Measurements from ENCODE around the gene RBCK1. TPM values are rescaled to one million over a fixed set of nuclear protein-coding genes. Genes with fewer than 3 reads are reported as not detected.

RBCK1 gene
- total and polyA plus RNA-seq, 9 donors: 53.5 to 86.9 (median 76.6) TPM

- intact Hi-C loops (cut with DNase I): no loop called here
- H3K9me3 ChIP-seq: no peaks in the 10 kb centered on the region
- H3K27ac ChIP-seq: no peak overlapping the region
- H3K36me3 ChIP-seq: no peaks in the 10 kb centered on the region
- no peak overlapping the region for H3K4me3 ChIP-seq
- TF ChIP-seq POLR2A (IDR thresholded peaks at IDR 0.05) (no peak), CTCF (IDR thresholded peaks at IDR 0.05) (no peak), EP300 (IDR thresholded peaks at IDR 0.05) (no peak)
- DNase-seq: no peak
- WGBS, 3 donors: 76 to 81% (median 80%) methylated on average over 7 to 8 of the region's 8 CpGs
- H3K4me1 ChIP-seq (ENCODE audit: insufficient read depth): peaks cover 10% of the 10 kb centered on the region
- no peaks in the 10 kb centered on the region for H3K27me3 ChIP-seq
These were observed 10.8 kb downstream of the RBCK1 start for GRCh38 chr20:418858-419365.

- H3K27ac ChIP-seq: no peak overlapping the region
- intact Hi-C loops (cut with DNase I): no loop called here
- no peak for DNase-seq
- no peak overlapping the region for H3K4me3 ChIP-seq
- no peaks in the 10 kb centered on the region for H3K9me3 ChIP-seq
- no peaks in the 10 kb centered on the region for H3K27me3 ChIP-seq
- 86 to 89% (median 87%) methylated on average over 32 of the region's 32 CpGs for WGBS, 3 donors
- peaks cover 10% of the 10 kb centered on the region for H3K4me1 ChIP-seq (ENCODE audit: insufficient read depth)
- TF ChIP-seq POLR2A (IDR thresholded peaks at IDR 0.05) (no peak), CTCF (IDR thresholded peaks at IDR 0.05) (no peak), EP300 (IDR thresholded peaks at IDR 0.05) (no peak)
- no peaks in the 10 kb centered on the region for H3K36me3 ChIP-seq
These were observed 11.6 kb downstream of the RBCK1 start for GRCh38 chr20:419556-420165.

- WGBS, 3 donors: 89 to 91% (median 89%) methylated on average over 20 of the region's 20 CpGs
- DNase-seq: no peak
- Histone ChIP-seq H3K4me3 (no peak overlapping the region), H3K36me3 (no peaks in the 10 kb centered on the region), H3K27me3 (no peaks in the 10 kb centered on the region), H3K4me1 (ENCODE audit: insufficient read depth) (peaks cover 10% of the 10 kb centered on the region), H3K9me3 (no peaks in the 10 kb centered on the region), H3K27ac (no peak overlapping the region)
- intact Hi-C loops (cut with DNase I): no loop called here
- TF ChIP-seq CTCF (IDR thresholded peaks at IDR 0.05) (no peak), EP300 (IDR thresholded peaks at IDR 0.05) (no peak), POLR2A (IDR thresholded peaks at IDR 0.05) (no peak)
These were observed 12.1 kb downstream of the RBCK1 start for GRCh38 chr20:420166-420620.

- intact Hi-C loops (cut with DNase I): no loop called here
- 88 to 94% (median 88%) methylated on average over 39 to 49 of the region's 49 CpGs for WGBS, 3 donors
- no peaks in the 10 kb centered on the region for H3K27me3 ChIP-seq
These were observed 12.8 kb downstream of the RBCK1 start for GRCh38 chr20:420721-421574.

More at GRCh38 chr20:420721-421574, 12.8 kb downstream of the RBCK1 start:
- Histone ChIP-seq H3K27ac (no peak overlapping the region), H3K4me1 (ENCODE audit: insufficient read depth) (peaks cover 10% of the 10 kb centered on the region), H3K36me3 (no peaks in the 10 kb centered on the region), H3K9me3 (no peaks in the 10 kb centered on the region), H3K4me3 (no peak overlapping the region)
- TF ChIP-seq CTCF (IDR thresholded peaks at IDR 0.05): no peak
- TF ChIP-seq POLR2A (IDR thresholded peaks at IDR 0.05): no peak
- TF ChIP-seq EP300 (IDR thresholded peaks at IDR 0.05): no peak
- no peak for DNase-seq

Data from ovary (tissue), 9 donors.